ENCODE results near the gene ISG20.
"Not testable (repeated sequence)": the region's sequence is repeated elsewhere in the genome, so short reads cannot be mapped to it uniquely, and the experiment has no call there.

The ISG20 gene

GRCh38 chr15:88619796-88620195, 19.0 kb upstream of the ISG20 start:
- DNase-seq (ENCODE audit: low read depth) = no peak

DNA sequence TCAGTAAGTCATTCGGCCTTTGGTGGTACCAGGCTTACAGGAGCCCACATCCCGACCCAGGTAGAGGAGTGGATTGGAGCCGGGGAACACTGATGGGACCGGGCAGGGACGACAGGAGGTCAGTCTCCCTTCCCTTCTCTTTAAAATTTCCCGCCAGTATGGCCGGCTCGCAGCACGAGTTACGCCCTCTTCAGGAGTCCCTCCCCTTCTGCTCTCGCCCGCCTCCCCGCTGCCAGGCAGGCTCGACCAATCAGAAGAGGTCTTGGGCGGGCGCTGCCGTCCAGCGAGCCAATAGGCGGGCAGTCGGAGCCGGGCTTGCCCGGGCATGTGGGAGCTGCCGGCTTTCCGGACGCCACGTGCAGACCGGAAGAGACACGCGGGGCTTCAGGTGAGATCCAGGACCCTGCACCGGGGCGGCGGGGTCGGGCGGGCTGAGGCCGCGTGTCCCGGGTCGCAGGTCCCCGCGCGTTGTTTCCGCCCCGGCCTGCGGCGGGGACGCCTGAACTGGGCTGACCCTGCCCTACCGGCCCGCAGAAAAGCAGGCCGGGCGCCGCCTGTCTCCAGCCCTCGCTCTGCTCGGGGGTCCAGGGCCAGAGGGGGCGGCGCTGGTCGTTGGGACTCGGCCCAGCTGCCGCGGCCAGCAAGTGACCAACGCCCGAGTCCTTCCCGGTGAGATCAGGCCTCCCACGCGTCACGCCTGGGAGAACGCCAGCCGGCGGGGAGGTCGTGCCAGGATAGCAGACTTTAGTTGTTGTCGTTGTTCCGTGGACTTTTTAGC, 17.6 kb upstream of the ISG20 start, which contains the start of gene AEN:
Gene AEN, plus strand, starts transcription at position 346 of the 778 bp plus-strand sequence. CDS start 4,870 bp downstream, outside the sequence.
- peak; percentile 92 for DNase-seq (ENCODE audit: low read depth)

- DNase-seq (ENCODE audit: low read depth) = no peak
Measured at GRCh38 chr15:88621789-88622604, 16.8 kb upstream of the ISG20 start.

DNA sequence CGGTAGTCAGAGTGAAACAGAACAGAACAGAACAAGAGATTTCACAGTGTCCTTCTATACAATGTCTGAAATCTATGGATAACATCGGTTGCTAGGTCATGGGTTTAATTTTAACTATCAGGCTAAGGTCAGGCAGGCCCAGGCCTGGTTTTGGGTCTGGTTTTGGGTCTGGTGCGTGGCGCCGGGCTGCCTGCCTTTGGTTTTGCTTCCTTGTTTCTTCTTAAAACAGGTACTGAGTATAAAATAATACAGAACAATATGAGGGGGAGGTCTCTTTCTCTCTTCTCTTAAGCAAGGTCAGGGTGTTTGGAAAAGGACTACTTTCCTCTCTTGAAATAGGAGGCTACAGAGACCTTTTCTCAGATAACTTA, 16.2 kb upstream of the ISG20 start:
- DNase-seq (ENCODE audit: low read depth) = no peak

DNA sequence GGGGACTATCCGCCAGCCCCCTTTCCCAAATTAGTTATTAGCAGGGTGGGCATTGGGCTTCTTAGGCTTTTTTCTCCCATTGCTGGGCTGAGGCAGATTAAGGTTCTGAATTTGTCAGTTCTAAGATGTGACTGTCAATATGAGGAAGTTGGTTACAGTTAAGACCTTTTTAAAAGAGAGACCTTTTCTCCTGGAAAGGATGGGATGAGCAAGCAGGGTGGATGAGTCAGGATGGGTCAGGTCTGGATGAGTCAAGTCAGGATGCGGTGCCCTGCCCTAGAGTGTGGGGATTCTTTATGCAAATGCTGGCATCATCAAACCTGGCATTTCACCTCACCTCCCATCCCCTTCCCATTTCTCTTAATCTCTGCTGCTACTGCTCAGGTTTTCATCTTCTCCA, 15.8 kb upstream of the ISG20 start:
- peak; percentile 67 for DNase-seq (ENCODE audit: low read depth)

GRCh38 chr15:88623632-88624031, 15.2 kb upstream of the ISG20 start:
- DNase-seq (ENCODE audit: low read depth) = no peak

GRCh38 chr15:88624156-88624970, 14.5 kb upstream of the ISG20 start:
- no peak for DNase-seq (ENCODE audit: low read depth)

DNA sequence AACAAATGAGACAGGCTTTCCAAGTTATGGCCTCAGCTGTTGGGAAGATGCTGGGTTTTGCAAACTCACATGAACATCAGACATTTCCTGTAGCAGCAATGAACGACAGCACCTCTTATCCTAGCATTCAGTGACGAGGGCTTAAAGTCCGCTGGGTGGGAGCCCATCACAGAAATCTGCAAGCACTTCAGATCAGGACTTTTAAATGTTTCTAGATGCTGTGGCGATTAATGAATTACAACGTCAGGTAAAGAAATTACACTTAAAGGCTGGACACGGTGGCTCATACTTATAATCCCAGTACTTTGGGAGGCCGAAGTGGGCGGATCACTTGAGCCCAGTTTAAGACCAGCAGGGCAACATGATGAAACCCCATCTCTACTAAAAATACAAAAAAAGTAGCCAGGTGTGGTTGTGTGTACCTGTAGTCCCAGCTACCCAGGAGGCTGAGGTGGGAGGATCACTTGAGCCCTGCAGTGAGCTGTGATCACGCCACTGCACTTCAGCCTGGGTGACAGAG, 13.8 kb upstream of the ISG20 start:
- no peak for DNase-seq (ENCODE audit: low read depth)

GRCh38 chr15:88625943-88626741, 12.7 kb upstream of the ISG20 start:
- no peak for DNase-seq (ENCODE audit: low read depth)

- DNase-seq (ENCODE audit: low read depth) = no peak
Measured at GRCh38 chr15:88627463-88627862, 11.4 kb upstream of the ISG20 start.

- no peak for DNase-seq (ENCODE audit: low read depth)
Measured at GRCh38 chr15:88628018-88628654, 10.7 kb upstream of the ISG20 start.

DNA sequence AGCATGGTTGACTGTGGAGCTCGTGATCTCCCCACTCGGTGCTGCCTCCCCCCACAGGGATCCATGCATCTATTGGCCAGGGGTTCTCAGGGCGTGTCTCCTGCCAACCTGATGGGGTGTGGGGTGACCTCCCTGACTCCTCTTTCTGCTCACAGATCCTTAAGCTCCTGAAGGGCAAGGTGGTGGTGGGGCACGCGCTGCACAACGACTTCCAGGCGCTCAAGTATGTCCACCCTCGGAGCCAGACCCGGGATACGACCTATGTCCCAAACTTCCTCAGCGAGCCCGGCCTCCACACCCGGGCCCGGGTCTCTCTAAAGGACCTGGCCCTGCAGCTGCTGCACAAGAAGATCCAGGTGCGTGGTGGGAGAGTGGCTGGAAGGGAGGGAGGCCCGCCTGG, 9.7 kb upstream of the ISG20 start:
- no peak for DNase-seq (ENCODE audit: low read depth)

- DNase-seq (ENCODE audit: low read depth) = no peak
Measured at GRCh38 chr15:88630141-88630721, 8.6 kb upstream of the ISG20 start.

DNA sequence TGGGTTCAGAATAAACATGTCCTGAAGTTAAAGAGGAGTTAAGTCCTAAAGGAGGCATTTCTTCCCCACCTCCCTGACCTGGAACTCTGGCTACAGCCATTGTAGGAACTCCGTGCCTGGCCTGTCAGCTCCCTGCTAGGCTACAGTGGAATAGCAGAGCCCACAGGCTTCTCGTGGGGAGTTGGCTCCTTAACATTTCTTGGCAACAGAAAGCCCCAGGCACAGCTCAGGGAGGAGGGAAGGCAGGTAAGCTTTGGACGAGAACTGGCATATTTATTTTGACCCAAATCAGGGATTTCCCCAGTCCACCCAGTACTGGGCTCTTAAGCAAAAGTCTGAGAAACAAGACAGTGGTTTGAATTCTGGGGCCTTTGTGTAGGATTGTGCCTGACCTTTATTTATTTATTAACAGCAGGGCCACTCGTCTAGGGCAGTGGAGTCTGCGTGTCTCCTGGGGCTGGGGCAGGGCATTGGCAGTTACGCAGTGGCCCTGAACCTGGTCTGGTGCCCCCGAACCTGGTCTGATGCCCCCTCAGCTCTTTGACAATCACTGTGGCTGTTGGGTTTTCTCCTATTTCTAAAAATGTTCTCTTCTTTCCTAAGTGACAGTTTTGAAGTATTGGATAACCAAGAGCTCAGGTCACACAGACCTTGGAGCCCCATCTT, 7.9 kb upstream of the ISG20 start:
- no peak for DNase-seq (ENCODE audit: low read depth)

DNA sequence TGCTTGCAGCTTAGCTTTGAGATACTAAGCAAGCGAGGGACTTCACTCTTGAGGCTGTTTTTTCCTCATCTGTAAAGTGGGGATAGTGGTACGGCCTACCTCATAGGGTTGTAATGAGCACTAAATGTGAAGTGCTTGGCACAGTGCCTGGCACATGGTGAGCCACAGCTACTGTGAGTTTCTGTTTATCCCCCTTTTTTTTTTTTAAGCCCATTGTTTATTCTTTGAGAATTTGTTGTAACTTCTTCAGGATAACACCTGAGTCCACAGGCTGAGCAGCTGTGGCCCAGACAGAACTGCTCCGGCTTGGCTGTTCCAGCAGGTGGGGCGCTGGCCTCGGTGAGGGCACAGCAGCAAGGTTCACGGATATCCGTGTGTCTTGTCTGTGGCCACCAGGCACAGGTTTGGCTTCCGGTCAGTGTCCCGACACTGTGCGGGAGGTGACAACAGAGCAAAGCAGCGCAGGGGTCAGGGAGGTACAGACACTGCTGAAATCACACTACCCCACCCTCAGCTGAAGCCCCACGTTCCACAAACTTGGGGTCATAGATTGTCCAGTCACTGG, 7.3 kb upstream of the ISG20 start:
- DNase-seq (ENCODE audit: low read depth) = no peak

- DNase-seq (ENCODE audit: low read depth) = not testable (repeated sequence)
Measured at GRCh38 chr15:88632797-88633196, 6.0 kb upstream of the ISG20 start.

- no peak for DNase-seq (ENCODE audit: low read depth)
Measured at GRCh38 chr15:88634449-88634848, 4.4 kb upstream of the ISG20 start.

DNA sequence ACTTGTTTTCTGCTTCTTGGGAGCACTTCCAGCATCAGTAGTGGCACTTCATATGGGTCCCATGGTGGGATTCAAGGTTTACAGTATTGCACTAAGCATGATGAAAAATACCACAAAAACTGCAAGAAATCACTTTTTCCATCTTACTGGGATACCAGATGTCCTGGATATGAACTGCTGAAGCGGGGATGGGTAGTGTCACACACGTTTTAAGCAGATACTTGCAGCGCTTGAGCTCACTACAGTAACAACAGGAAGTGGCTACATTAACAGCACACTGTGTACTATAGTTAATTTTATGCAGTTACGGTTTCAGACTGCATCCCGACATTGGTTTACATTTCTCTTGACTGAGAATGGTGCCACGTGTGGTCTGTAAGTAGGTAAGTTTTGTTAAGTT, 3.5 kb upstream of the ISG20 start:
- no peak for DNase-seq (ENCODE audit: low read depth)

- DNase-seq (ENCODE audit: low read depth) = no peak
Measured at GRCh38 chr15:88636050-88636449, 2.8 kb upstream of the ISG20 start.

GRCh38 chr15:88636654-88637053, 2.2 kb upstream of the ISG20 start:
- DNase-seq (ENCODE audit: low read depth) = no peak

Data from activated T-cell treated with anti-CD3 and anti-CD28 coated beads for 24 hours (primary cell).